ENCODE results near the gene NECAB3. TPM values are rescaled to one million over a fixed set of nuclear protein-coding genes. Genes with fewer than 3 reads are reported as not detected.

NECAB3 gene
- total RNA-seq, 4 donors from 2014 or later: 30.6 to 71.9 (median 52.9) TPM

DNA sequence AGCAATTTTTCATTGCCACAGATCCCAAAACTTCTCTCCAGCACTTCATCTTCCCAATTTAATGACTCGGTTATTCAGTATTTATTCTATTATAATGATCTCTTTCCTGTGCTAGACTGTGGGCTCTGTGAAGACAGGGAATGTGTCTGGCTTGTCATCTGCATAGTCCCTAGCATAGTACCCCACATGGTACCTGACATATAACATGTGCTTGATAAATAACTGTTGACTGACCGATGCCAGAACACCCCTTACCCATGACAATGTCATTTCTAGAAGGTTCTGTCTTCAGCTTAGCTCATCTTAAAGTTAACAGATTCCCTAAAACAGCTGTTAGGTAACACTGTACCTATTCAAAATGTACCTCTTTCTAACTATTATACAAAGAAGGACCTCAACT, 42.3 kb upstream of the NECAB3 start:
- no peaks in the 10 kb centered on the region for H3K9me3 ChIP-seq

DNA sequence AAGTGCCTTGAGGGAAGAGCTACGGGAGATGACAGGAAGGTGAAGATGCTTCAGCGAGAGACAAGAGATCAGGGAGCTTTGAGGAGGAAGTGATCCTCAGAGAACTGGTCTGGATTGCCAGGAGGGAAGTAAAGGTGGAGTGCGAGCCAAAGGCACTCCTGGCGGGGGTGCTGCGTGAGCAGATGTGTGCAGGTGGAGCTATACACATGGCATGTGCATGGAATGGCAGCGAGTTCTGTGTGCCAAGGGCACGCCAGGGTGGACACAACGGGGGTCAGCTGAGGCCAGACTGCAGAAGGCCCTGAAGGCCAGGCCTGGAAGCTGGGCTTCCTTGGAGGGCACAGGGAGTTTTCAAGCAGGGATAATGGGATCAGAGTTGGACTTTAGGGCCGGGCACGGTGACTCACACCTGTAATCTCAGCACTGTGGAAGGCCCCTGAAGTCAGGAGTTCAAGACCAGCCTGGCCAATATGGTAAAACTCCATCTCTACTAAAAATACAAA, 39.7 kb upstream of the NECAB3 start:
- no peaks in the 10 kb centered on the region for H3K27me3 ChIP-seq
- H3K4me1 ChIP-seq: peaks cover 0 to 6% (median 2%) of the 10 kb centered on the region in 3 donors
- H3K27ac ChIP-seq: no peak overlapping the region
- no peak overlapping the region for H3K4me3 ChIP-seq
- 90 to 100% methylated on average over 1 to 6 of the region's 10 CpGs for WGBS, 2 donors (ENCODE audit: low coverage in 1 of 2)
- peaks cover 0 to 56% of the 10 kb centered on the region in 2 donors for H3K36me3 ChIP-seq
- TF ChIP-seq, protein P1, sequence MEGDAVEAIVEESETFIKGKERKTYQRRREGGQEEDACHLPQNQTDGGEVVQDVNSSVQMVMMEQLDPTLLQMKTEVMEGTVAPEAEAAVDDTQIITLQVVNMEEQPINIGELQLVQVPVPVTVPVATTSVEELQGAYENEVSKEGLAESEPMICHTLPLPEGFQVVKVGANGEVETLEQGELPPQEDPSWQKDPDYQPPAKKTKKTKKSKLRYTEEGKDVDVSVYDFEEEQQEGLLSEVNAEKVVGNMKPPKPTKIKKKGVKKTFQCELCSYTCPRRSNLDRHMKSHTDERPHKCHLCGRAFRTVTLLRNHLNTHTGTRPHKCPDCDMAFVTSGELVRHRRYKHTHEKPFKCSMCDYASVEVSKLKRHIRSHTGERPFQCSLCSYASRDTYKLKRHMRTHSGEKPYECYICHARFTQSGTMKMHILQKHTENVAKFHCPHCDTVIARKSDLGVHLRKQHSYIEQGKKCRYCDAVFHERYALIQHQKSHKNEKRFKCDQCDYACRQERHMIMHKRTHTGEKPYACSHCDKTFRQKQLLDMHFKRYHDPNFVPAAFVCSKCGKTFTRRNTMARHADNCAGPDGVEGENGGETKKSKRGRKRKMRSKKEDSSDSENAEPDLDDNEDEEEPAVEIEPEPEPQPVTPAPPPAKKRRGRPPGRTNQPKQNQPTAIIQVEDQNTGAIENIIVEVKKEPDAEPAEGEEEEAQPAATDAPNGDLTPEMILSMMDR (IDR thresholded peaks at IDR 0.05): no peak
- TF ChIP-seq EP300 (IDR thresholded peaks at IDR 0.05): no peak
- no peak for TF ChIP-seq POLR2AphosphoS5 (IDR thresholded peaks at IDR 0.05)
- no peak for TF ChIP-seq POLR2A (IDR thresholded peaks at IDR 0.05)
- ATAC-seq: no peak
- H3K9me3 ChIP-seq: no peaks in the 10 kb centered on the region

More for the DNA sequence above, 42.3 kb upstream of the NECAB3 start:
- H3K4me3 ChIP-seq: no peak overlapping the region
- 67 to 79% methylated on average over 2 of the region's 2 CpGs for WGBS, 2 donors (ENCODE audit: low coverage in 1 of 2)
- TF ChIP-seq EP300 (IDR thresholded peaks at IDR 0.05) (no peak), POLR2A (IDR thresholded peaks at IDR 0.05) (no peak), POLR2AphosphoS5 (IDR thresholded peaks at IDR 0.05) (no peak)
- TF ChIP-seq, protein P1 (IDR thresholded peaks at IDR 0.05): no peak
- no peaks in the 10 kb centered on the region for H3K27me3 ChIP-seq
- ATAC-seq: no peak
- no peak overlapping the region for H3K27ac ChIP-seq
- H3K36me3 ChIP-seq: peaks cover 0 to 40% of the 10 kb centered on the region in 2 donors
- peaks cover 0 to 21% (median 11%) of the 10 kb centered on the region in 3 donors for H3K4me1 ChIP-seq

GRCh38 chr20:33711446-33711738, 37.2 kb upstream of the NECAB3 start:
- H3K4me3 ChIP-seq: no peak overlapping the region
- TF ChIP-seq POLR2A (IDR thresholded peaks at IDR 0.05) (no peak), POLR2AphosphoS5 (IDR thresholded peaks at IDR 0.05) (no peak), EP300 (IDR thresholded peaks at IDR 0.05) (no peak)
- TF ChIP-seq, protein P1 (IDR thresholded peaks at IDR 0.05): no peak
- peaks cover 0 to 75% of the 10 kb centered on the region in 2 donors for H3K36me3 ChIP-seq
- ATAC-seq: no peak
- H3K9me3 ChIP-seq: no peaks in the 10 kb centered on the region
- H3K4me1 ChIP-seq: no peaks in the 10 kb centered on the region
- H3K27me3 ChIP-seq: no peaks in the 10 kb centered on the region
- H3K27ac ChIP-seq: no peak overlapping the region
- WGBS, 2 donors (ENCODE audit: low coverage in 1 of 2): no CpG with 5 or more reads among the region's 1 CpG

GRCh38 chr20:33710681-33711445, 36.6 kb upstream of the NECAB3 start:
- ATAC-seq: no peak
- Histone ChIP-seq H3K9me3 (no peaks in the 10 kb centered on the region), H3K27me3 (no peaks in the 10 kb centered on the region), H3K36me3 (peaks cover 0 to 80% of the 10 kb centered on the region in 2 donors), H3K4me1 (no peaks in the 10 kb centered on the region), H3K27ac (no peak overlapping the region), H3K4me3 (no peak overlapping the region)
- WGBS, 2 donors (ENCODE audit: low coverage in 1 of 2): 57 to 73% methylated on average over 11 to 13 of the region's 14 CpGs
- TF ChIP-seq, protein P1 (IDR thresholded peaks at IDR 0.05): no peak
- no peak for TF ChIP-seq POLR2A (IDR thresholded peaks at IDR 0.05)
- no peak for TF ChIP-seq POLR2AphosphoS5 (IDR thresholded peaks at IDR 0.05)
- no peak for TF ChIP-seq EP300 (IDR thresholded peaks at IDR 0.05)
